IgD-negative memory B cell (primary cell): ENCODE measurements around the gene ST3GAL4. TPM values are rescaled to one million over a fixed set of nuclear protein-coding genes. Genes with fewer than 3 reads are reported as not detected.

ENCODE experiments used
- H3K27ac Mint-ChIP-seq, 3 donors: one replicate each; pipeline ENCODE4 v1.8.0; 2020 to 2022; ENCODE audit warnings: mild to moderate bottlenecking in 3 of 3, mixed read lengths in 3 of 3, moderate library complexity in 1 of 3
- H3K27me3 Mint-ChIP-seq: one replicate; pipeline ENCODE4 v1.8.0; 2021; ENCODE audit warnings: mixed read lengths
- H3K36me3 Mint-ChIP-seq: one replicate; pipeline ENCODE4 v1.8.0; 2020; ENCODE audit warnings: mild to moderate bottlenecking, mixed read lengths
- H3K4me1 Mint-ChIP-seq, 3 donors: one replicate each; pipeline ENCODE4 v1.8.0; 2020 to 2022; ENCODE audit warnings: mixed read lengths in 3 of 3, mild to moderate bottlenecking in 1 of 3
- H3K4me3 Mint-ChIP-seq, 4 donors: one replicate each; pipeline ENCODE4 v1.8.0; 2020 to 2022; ENCODE audit warnings: mild to moderate bottlenecking in 4 of 4, mixed read lengths in 4 of 4, moderate library complexity in 3 of 4
- H3K9me3 Mint-ChIP-seq, 3 donors: one replicate each; pipeline ENCODE4 v1.8.0; 2020 to 2021; ENCODE audit warnings: mixed read lengths in 3 of 3, mild to moderate bottlenecking in 1 of 3
- polyA plus RNA-seq: library from polyadenylated mRNA; unstranded; fragments of 300-500 nt; fragmentation: Illumina TruSeq; gene quantifications from one replicate; pipeline ENCODE4 v1.2.3, GENCODE V29; 2021

ST3GAL4 gene
- polyA plus RNA-seq, 1 donor from 2014 or later, result 3.6 TPM

DNA sequence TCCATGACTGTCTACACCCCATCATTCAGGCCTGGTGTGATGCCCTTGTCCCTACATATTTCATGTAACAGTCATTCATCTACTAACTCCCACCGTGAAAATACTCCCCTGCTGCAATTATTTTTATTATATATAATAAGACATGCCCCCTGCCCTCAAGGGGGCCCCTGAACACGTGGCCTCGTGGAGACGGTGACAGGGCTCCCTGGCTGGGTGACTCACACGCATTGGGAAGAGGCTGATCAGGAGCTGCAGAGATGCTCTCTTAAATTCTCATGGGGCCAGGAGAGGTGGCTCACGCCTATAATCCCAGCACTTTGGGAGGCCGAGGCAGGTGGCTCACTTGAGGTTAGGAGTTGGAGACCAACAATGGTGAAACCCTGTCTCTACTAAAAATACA, 88.6 kb downstream of the ST3GAL4 start:
- Mint-ChIP-seq H3K9me3 (no peaks in the 10 kb centered on the region), H3K36me3 (no peaks in the 10 kb centered on the region), H3K27ac (no peak overlapping the region), H3K4me3 (no peak overlapping the region), H3K27me3 (peaks cover 10% of the 10 kb centered on the region), H3K4me1 (peaks cover 0 to 2% (median 2%) of the 10 kb centered on the region in 3 donors)

DNA sequence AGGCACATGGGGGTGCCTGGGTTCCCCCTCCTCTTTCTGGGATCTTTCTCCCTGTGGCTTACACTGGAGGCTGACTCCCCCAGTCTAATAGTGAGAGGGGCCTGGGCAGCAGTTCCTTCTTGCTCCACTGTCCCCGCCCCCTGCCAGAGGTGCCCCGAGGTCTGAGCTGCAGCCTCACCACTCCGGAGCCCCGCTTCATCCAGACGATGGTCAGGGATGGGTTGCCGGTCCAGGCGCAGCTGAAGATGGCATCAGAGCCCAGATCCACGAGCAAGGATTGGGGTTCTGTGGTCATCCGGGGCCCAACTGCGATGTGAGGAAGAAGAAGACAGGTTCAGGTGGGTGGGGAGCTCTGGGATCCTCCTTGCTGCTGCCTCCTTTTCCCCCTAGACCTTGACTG, 91.1 kb downstream of the ST3GAL4 start:
- Mint-ChIP-seq H3K4me3 (no peak overlapping the region), H3K9me3 (peaks cover 0 to 6% (median 3%) of the 10 kb centered on the region in 3 donors), H3K36me3 (no peaks in the 10 kb centered on the region), H3K4me1 (peaks cover 0 to 4% (median 2%) of the 10 kb centered on the region in 3 donors), H3K27me3 (peaks cover 4% of the 10 kb centered on the region), H3K27ac (peak overlapping the region in 1 of 3 donors; percentile 53)

DNA sequence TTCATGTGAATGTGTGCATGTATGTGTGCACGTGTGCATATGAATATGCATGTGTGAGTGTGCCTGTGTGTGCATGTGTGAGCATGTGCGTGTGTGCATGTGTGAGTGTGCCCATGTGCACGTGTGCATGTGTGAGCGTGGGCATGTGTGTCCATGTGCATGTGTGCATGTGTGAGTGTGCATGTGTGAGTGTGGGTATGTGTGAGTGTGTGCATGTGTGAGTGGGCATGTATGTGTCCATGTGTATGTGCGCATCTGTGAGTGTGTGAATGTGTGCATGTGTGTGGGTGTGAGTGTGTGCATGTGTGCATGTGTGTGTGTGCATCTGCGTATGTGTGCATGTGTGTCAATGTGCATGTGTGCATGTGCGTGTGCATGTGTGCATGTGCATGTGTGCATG, 94.7 kb downstream of the ST3GAL4 start:
- no peak overlapping the region for H3K4me3 Mint-ChIP-seq
- H3K4me1 Mint-ChIP-seq, result peaks cover 0 to 4% (median 2%) of the 10 kb centered on the region in 3 donors
- H3K27me3 Mint-ChIP-seq, result peaks cover 3% of the 10 kb centered on the region
- no peak overlapping the region for H3K27ac Mint-ChIP-seq
- no peaks in the 10 kb centered on the region for H3K36me3 Mint-ChIP-seq
- H3K9me3 Mint-ChIP-seq, result peaks cover 0 to 6% (median 3%) of the 10 kb centered on the region in 3 donors

DNA sequence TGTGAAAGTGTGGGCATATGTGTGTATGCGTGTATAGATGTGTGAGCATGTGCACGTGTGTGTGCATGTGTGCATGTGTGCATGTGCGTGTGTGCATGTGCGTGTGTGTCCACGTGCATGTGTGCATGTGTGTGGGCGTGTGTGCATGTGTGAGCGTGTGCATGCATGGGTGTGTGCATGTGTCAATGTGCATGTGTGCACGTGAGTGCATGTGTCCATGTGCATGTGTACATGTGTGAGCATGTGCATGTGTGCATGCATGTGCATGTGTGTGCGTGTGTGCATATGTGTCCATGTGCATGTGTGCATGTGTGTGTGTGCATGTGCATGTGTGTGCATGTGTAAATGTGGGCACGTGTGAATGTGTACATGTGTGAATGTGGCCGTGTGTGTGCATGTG, 95.3 kb downstream of the ST3GAL4 start:
- no peak overlapping the region for H3K4me3 Mint-ChIP-seq
- H3K9me3 Mint-ChIP-seq, result peaks cover 0 to 6% (median 3%) of the 10 kb centered on the region in 3 donors
- peaks cover 0 to 4% (median 2%) of the 10 kb centered on the region in 3 donors for H3K4me1 Mint-ChIP-seq
- peaks cover 4% of the 10 kb centered on the region for H3K27me3 Mint-ChIP-seq
- H3K36me3 Mint-ChIP-seq, result no peaks in the 10 kb centered on the region
- no peak overlapping the region for H3K27ac Mint-ChIP-seq

DNA sequence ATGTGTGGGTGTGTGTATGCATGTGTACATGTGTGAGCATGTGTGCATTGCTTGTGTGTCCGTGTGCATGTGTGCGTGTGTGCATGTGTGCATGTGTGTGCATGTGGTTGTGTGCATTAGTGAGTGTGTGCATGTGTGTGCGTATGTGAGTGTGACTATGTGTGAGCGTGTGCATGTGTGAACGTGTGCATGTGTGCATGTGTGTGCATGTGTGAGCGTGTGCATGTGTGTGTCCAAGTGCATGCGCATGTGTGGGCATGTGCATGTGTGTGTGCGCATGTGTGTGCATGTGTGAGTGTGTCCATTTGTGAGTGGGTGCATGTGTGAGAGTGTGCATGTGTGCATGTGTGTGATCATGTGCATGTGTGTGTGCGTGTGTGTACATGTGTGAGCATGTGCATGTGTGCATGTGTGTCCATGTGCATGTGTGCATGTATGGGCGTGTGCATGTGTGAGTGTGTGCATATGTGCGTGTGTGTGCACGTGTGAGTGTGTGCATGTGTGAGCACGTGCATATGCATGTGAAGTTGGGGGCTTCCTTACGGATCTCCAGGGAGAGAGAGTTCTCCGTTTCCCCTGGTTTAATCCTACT, 95.8 kb downstream of the ST3GAL4 start:
- Mint-ChIP-seq H3K27me3 (peaks cover 8% of the 10 kb centered on the region), H3K9me3 (peaks cover 0 to 6% (median 3%) of the 10 kb centered on the region in 3 donors), H3K4me3 (no peak overlapping the region), H3K4me1 (peaks cover 0 to 2% (median 2%) of the 10 kb centered on the region in 3 donors), H3K36me3 (peaks cover 1% of the 10 kb centered on the region), H3K27ac (no peak overlapping the region)

DNA sequence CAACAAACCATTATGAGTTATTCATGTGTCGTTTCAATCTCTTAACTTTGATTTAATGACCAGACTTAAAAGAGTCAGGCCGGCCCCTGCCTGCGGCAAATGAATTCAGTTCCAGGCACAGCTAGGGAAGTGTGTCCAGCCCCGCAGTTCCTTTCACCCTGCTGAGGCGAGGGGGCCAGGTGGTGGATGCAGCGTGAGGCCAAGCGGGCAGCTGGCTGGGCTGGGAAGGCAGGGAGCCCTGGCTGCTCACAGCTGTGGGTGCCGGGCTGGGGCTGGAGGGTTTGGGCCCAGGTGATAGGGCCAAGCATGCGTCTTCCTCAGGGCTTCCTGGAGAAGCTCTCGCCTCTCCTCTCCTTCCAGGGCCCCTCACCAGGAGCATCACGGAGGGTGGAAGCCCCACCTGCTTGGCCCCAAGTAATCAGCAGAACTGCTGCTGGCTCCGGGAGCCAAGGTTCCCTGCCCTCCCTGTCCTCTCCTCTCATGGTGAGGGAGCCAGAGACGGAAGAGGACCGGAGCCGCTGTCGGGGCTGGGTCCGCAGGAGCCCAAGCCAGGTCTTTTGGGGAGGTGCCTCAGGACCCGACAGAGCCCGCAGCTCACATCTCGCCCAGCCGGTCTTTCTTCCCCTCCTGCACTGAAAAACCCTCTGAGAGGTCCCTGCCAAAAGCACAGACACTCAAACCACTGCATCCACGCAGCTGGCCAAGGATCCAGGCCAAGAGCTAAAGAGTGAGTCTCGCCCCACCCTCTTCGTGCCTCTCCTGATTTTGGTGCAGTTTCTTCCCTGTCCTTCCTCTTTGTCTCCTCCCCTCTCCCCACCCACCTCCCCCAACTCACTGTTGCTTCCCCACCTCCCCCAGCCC, 97.0 kb downstream of the ST3GAL4 start:
- H3K4me3 Mint-ChIP-seq, result no peak overlapping the region

DNA sequence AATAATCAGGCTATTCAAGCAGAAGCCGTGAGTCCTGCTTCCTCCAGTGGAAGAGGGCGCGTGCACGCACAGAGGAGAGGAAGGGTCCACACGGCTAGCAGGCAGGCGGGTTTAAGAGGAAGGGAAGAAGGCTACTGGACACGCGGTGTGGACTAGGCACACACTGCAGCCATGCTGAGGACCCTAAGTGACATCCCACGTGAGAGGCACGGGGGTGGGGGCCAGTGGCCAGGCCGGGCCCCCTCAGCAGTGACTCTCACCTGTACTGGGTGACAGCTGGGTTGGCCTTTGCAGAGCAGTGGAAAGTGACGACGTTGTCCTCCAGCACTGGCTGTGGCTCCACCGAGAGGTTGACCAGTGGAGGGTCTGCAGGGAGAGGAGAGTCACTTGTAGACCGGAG, 100.6 kb downstream of the ST3GAL4 start:
- peaks cover 1% of the 10 kb centered on the region for H3K36me3 Mint-ChIP-seq

More for the DNA sequence above, 97.0 kb downstream of the ST3GAL4 start:
- H3K27me3 Mint-ChIP-seq, result peaks cover 8% of the 10 kb centered on the region
- peaks cover 0 to 6% (median 3%) of the 10 kb centered on the region in 3 donors for H3K9me3 Mint-ChIP-seq
- no peak overlapping the region for H3K27ac Mint-ChIP-seq
- H3K4me1 Mint-ChIP-seq, result peaks cover 0 to 2% (median 2%) of the 10 kb centered on the region in 3 donors
- peaks cover 1% of the 10 kb centered on the region for H3K36me3 Mint-ChIP-seq

DNA sequence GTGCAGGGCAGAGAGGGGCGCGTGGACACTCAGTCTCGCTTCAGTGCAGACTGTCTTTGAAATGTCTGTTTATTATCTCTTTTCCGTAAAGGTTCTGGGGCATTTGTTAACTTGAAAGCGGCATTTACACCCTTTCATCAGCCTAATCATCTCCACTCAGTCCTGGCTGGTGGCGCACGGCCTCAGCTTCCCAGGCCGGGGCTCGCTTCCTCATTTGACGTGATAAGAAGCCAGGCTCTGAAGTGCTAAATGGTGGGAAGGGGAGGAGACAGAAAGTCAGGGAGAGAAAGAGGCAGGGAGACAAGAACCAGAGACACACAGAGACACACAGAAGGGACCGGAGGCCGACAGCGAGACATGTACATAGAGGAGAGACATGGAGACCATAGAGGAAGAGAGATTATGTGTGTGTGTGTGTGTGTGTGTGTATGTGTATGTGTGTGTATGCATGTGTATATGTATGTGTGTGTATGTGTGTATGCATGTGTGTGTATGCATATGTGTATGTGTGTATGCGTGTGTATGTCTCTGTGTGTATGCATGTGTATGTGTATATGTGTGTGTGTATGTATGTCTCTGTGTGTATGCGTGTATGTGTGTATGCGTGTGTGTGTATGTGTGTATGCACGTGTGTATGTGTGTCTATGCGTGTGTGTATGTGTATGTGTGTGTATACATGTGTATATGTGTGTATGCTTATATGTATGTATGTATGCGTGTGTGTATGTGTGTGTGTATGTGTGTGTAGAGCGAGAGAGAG, 101.5 kb downstream of the ST3GAL4 start:
- peaks cover 1% of the 10 kb centered on the region for H3K36me3 Mint-ChIP-seq
- peaks cover 21% of the 10 kb centered on the region for H3K27me3 Mint-ChIP-seq
- no peak overlapping the region for H3K4me3 Mint-ChIP-seq
- H3K9me3 Mint-ChIP-seq, result no peaks in the 10 kb centered on the region
- H3K27ac Mint-ChIP-seq, result no peak overlapping the region
- H3K4me1 Mint-ChIP-seq, result peaks cover 0 to 4% (median 0%) of the 10 kb centered on the region in 3 donors

More for the DNA sequence above, 100.6 kb downstream of the ST3GAL4 start:
- peaks cover 19% of the 10 kb centered on the region for H3K27me3 Mint-ChIP-seq
- no peak overlapping the region for H3K4me3 Mint-ChIP-seq
- no peak overlapping the region for H3K27ac Mint-ChIP-seq
- H3K9me3 Mint-ChIP-seq, result no peaks in the 10 kb centered on the region
- peaks cover 0 to 4% (median 0%) of the 10 kb centered on the region in 3 donors for H3K4me1 Mint-ChIP-seq

DNA sequence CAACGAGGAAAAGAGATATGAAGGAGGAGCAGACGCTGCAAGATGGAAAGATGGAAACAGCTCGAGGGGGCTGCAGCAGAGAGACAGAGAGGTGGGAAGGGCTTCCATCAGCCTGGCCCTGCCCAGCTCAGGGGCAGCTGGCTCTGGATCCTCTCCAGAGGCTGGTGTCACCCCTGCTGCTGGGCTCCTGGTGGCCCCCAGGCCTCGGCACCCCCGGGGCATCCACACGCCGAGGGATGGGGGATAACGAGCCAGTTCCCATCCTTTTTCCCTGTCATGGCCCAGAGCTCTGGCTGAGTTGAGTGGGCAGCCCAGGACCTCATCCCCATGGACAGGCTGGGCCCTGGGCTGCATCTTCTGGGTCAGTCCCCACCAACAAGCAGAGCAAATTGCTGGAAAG, 102.3 kb downstream of the ST3GAL4 start:
- Mint-ChIP-seq H3K9me3 (no peaks in the 10 kb centered on the region), H3K27ac (no peak overlapping the region), H3K36me3 (peaks cover 1% of the 10 kb centered on the region), H3K4me1 (peaks cover 0 to 4% (median 0%) of the 10 kb centered on the region in 3 donors), H3K4me3 (no peak overlapping the region), H3K27me3 (peaks cover 21% of the 10 kb centered on the region)

DNA sequence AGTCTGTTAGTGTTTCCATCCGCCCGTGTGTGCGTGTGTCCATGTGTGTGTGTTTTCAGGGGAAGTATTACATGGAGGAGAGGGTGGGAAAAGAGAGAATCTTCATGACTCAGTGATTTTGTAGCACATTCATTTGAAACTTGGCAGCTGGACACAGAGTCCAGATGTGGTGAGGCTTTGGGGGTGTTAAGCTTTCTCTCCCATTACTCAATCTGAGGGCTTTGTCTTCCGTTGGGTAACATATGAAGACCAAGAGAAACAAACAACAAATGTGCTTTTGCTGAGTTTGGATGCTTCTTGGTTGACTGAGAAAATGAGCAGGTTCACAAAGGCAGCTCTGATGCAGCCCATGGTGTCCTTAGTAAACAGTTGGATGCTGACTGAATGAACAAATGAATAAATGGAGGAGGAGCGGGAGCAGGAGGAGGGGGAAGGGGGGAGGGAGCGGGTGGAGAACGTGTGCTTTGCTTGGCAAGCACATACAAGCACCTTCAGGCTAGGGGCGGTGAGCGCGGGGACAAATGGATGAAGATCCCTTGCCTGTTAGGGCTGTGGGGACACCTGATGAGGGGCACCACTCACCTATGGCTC, 104.3 kb downstream of the ST3GAL4 start:
- H3K4me1 Mint-ChIP-seq, result peaks cover 2 to 10% (median 5%) of the 10 kb centered on the region in 3 donors
- H3K27ac Mint-ChIP-seq, result no peak overlapping the region
- peaks cover 1% of the 10 kb centered on the region for H3K36me3 Mint-ChIP-seq
- H3K9me3 Mint-ChIP-seq, result no peaks in the 10 kb centered on the region
- H3K4me3 Mint-ChIP-seq, result no peak overlapping the region
- H3K27me3 Mint-ChIP-seq, result peaks cover 26% of the 10 kb centered on the region

DNA sequence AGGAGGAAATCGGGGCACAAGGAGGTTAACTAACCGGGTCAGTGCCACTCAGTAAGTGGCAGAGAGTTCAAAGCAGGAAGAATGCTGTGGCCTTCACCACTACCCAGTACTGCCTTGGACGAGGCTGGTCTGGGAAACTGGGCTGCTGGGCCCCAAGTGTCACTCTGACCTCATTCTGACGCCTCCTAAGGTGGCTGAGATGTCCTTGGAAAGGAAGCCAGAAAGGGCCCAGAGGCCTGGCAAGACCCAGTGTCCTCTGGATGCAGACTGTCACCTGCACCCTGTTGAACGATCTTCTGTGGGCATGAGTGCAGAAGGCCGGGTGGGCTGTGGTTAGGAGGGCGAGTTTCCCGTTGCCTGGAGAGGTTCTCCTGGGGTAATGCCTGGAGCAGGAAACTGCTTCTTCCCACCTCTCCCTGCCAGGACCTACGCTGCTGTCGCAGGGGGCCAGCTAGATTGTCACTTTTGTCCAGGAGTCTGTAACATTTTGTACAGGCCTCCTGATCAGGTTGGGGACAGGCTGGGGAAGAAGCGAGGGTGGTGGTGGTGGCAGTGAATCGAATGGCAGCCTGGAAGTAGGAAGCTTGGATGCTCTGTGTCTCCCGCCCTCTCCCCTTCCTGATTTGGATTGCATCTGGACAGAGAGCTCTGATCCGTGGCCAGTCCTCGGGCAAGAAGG, 105.1 kb downstream of the ST3GAL4 start:
- H3K27ac Mint-ChIP-seq, result no peak overlapping the region
- H3K36me3 Mint-ChIP-seq, result peaks cover 1% of the 10 kb centered on the region
- no peak overlapping the region for H3K4me3 Mint-ChIP-seq
- H3K9me3 Mint-ChIP-seq, result no peaks in the 10 kb centered on the region
- H3K27me3 Mint-ChIP-seq, result peaks cover 22% of the 10 kb centered on the region
- peaks cover 10 to 17% (median 11%) of the 10 kb centered on the region in 3 donors for H3K4me1 Mint-ChIP-seq

DNA sequence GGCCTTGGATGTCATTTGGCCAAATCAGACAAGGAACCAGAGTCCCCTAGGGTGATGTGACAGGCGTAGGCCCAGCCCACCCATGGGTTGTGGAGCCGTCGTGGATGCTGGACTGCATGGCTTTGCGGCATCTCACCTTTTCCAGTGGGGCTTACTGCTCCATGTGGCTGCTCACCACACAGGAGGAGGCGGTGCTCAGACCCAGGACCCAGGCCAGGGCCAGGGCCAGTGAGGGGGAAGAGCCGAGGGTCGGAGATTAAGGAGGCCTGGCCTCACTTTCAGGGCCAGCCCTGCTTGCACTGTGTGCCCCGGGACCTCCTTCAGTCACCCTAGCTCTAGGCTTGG, 105.6 kb downstream of the ST3GAL4 start:
- H3K4me1 Mint-ChIP-seq, result peaks cover 15 to 22% (median 16%) of the 10 kb centered on the region in 3 donors
- peaks cover 21% of the 10 kb centered on the region for H3K27me3 Mint-ChIP-seq
- H3K4me3 Mint-ChIP-seq, result no peak overlapping the region
- no peaks in the 10 kb centered on the region for H3K9me3 Mint-ChIP-seq
- no peak overlapping the region for H3K27ac Mint-ChIP-seq
- no peaks in the 10 kb centered on the region for H3K36me3 Mint-ChIP-seq

DNA sequence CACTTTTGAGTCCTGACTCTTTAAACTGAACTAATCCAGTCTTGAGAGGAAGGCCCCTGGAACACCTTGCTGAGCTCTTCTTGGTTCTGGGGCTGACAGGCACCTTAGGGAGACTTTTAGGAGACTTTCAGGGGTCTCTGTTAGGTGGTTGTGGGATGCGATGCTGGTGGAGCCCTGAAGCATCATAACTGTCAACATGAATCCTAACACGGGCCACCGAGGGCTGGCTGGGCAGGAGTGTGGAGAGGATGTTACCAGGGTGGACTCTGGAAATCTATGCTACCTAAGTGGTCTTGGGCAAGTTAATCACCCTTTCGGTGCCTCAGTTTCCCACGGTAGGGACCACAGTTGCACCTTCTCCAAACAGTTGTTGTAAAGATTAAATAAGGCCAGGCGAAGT, 106.5 kb downstream of the ST3GAL4 start:
- peaks cover 18% of the 10 kb centered on the region for H3K27me3 Mint-ChIP-seq
- H3K27ac Mint-ChIP-seq, result no peak overlapping the region
- no peaks in the 10 kb centered on the region for H3K9me3 Mint-ChIP-seq
- H3K4me3 Mint-ChIP-seq, result no peak overlapping the region
- peaks cover 20 to 28% (median 22%) of the 10 kb centered on the region in 3 donors for H3K4me1 Mint-ChIP-seq
- no peaks in the 10 kb centered on the region for H3K36me3 Mint-ChIP-seq

DNA sequence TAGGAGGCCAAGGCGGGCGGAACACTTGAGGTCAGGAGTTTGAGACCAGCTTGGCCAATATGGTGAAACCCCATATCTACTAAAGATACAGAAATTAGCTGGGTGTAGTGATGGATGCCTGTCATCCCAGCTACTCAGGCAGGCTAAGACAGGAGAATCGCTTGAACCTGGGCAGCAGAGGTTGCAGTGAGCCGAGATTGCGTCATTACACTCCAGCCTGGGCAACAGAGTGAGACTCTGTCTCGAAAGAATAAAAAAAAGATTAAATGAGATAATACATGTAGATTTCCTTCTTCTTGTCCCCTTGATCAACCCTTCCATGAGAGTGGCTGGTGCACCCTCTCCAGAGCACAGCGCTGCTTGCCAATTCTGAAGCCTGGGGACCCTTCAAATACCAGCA, 106.9 kb downstream of the ST3GAL4 start:
- peaks cover 18% of the 10 kb centered on the region for H3K27me3 Mint-ChIP-seq
- no peaks in the 10 kb centered on the region for H3K36me3 Mint-ChIP-seq
- peaks cover 20 to 28% (median 22%) of the 10 kb centered on the region in 3 donors for H3K4me1 Mint-ChIP-seq
- H3K27ac Mint-ChIP-seq, result no peak overlapping the region
- no peak overlapping the region for H3K4me3 Mint-ChIP-seq
- H3K9me3 Mint-ChIP-seq, result no peaks in the 10 kb centered on the region
